Adipose tissue (tissue), 3 donors: ENCODE results near the gene VWA5B1. TPM values are rescaled to one million over a fixed set of nuclear protein-coding genes. Genes with fewer than 3 reads are reported as not detected.

Experiments used
- H3K27ac ChIP-seq: one replicate; pipeline ENCODE4 v1.5.1; 2013; ENCODE audit warnings: low read depth, low read length
- WGBS, 3 donors: extraction: QIAGEN DNeasy Blood & Tissue Kit; methylation state at CpG; one replicate each; pipeline ENCODE4 v1.1.7; 2013; 5-methylcytosine and 5-hydroxymethylcytosine counted together
- polyA plus RNA-seq, 3 donors: library from polyadenylated mRNA; stranded (reverse); fragments of 200-250 nt; gene quantifications; one replicate each; pipeline ENCODE4 v1.2.3, GENCODE V29; 2013
- donor health status: healthy with polysubstance abuse.
- donor health status: Bipolar disorder and iron deficiency.
- donor health status: healthy.

Gene VWA5B1
- polyA plus RNA-seq, 3 donors = 0.07 TPM; not detected in 2

DNA sequence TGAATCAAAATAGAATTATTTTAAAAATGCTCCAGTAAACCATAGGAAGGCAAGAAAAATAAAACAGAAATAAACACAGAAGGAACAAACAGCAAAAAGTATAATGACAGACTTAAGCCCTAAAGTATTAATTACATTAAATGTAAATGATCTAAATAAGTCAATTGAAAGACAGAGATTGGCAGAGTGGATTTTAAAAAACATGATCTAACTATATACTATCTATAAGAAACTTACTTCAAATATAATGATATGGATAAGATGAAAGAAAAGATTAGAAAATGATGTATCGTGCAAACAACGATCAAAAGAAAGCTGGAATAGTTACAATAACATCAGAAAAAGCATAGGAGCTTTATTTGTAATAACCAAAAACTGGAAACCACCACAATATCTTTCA is 104.6 kb downstream of the VWA5B1 start:
- 79 to 90% (median 88%) methylated on average over 2 of the region's 2 CpGs for WGBS, 3 donors
- no peak overlapping the region for H3K27ac ChIP-seq

DNA sequence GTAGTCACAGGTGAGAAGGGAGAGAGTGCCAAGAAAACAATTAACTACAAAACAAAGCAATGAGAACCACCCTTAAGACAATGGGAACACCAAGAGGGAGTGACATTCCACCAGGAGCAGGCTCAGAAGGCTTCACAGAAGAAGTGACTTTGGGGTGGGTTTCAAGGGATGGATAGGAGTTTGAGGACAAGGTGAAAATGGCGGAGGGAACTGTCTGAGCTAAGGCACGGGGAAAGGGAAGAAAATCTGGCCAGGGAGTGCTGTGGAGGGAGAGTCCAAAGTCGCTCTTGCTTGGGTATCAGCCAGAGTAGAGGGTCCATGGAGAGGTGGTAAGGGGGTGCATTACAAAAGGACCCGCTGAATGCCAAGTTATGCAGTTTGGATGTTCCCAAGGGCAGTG is 108.1 kb downstream of the VWA5B1 start:
- no peak overlapping the region for H3K27ac ChIP-seq
- WGBS, 3 donors = 76 to 89% (median 81%) methylated on average over 4 of the region's 4 CpGs

DNA sequence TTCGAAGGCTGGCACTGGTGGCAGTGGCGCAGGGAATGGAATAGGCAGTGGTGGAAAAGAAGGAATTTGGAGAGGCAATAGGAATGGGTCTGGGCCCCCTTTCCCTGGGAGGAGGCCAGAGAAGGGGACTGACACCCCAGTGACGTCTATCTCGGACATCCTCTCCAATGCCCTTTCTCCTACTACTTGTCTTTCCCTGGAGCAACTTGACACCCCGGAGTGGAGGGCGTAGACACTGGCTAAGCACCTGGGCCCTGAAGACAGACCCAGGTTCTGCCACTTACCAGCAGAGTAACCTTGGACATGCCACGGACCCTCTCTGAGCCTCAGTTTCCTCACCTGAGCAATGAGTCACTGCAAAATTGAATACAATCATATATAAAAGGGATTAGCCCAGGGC is 108.5 kb downstream of the VWA5B1 start:
- H3K27ac ChIP-seq = no peak overlapping the region
- 64 to 76% (median 71%) methylated on average over 7 of the region's 7 CpGs for WGBS, 3 donors

DNA sequence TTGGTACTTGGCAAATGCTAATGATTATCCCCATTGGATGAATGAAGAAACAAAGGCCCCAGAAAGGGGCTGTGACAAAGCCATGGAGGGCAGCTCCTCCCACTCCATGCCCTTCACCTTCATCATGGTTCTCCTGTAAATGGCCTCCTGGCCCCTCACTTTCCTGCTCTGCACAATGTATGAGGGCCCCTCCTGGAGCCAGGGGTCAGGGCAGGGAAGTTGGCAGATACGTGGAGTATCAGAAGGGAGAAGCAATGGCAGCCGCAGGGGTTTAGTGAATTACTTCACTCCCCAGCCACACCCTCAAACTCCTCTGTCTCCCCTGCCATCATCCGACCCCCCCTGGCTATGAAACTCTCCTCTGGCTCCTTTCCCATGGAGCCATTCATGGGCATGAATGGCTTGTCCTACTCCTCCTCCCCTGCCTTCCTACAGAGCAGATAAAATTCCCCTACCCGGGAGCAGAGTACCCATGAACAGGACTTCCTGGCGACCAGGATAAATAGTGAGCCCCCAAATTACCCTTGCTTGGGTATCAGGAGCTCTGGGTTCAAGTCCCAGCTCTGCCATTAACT is 109.0 kb downstream of the VWA5B1 start:
- WGBS, 3 donors = 13 to 36% (median 33%) methylated on average over 5 of the region's 5 CpGs
- no peak overlapping the region for H3K27ac ChIP-seq

DNA sequence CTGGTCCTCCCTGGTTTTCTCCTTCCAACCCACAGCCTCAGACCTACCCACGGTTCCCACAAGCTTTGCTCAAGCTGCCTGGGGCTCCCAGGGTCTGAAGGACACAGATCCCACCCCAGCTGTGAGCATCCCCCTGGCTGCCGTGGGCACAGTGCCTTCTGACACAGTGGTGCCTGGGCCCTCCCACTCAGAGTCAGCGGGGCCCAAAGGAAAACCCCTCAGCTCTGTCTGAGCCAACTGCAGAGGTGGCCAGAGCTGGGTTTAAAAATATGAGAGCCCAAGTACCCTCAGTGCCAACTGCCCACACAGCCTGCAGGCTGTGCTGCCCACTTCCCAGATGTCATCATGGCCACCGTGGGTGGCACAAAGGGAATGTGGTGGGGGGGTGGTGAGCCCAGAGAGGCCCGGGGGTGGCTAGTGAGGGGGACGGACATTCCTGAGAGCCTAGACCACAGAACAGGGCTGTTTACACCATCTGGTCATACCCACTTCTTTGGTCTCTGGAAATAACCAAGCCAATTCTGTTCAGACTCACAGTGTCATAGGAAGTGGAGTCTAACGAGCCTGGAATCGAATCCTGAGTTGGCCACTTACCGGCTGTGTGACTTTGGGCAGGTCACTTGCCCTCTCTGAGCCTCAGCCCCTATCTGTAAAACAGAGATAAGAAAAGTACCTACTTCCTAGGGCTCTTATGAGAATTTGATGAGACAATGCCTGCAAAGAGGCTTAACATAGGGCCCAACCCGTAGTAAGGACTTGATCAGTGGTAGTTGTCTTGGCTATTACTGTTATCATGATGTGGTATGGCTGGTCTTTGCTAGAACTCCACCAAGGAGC is 109.9 kb downstream of the VWA5B1 start:
- WGBS, 3 donors = 38 to 44% (median 39%) methylated on average over 10 of the region's 10 CpGs
- H3K27ac ChIP-seq = no peak overlapping the region

DNA sequence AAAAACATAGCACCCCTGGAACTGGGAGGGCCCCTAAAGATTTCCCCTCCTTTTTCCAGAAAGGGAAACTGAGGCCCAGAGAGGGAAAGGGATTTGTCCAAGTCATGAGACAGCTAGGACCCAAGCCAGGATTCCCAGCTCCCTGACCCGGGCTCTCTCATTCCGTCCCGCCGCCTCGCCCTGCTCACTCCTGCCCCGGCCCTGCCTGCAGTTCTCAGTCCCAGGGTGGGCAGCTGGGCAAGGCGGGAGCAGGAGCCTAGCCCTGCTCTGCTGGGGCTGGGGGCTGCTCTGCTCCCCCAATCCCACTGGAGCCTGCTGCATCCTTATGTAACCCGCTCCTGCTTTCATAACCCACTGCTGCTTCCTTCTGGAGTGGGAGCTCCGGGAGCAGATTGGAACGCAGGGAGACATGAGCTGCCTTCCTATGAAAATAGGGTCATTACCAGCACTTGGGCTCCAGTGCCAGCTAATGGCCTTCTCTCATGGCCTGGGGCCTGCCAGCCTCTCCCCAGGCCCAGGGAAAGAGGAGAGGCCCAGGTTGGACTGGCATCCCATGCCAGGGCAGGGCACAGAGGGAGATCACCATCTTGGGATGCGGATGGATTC is 110.8 kb downstream of the VWA5B1 start:
- WGBS, 3 donors = 75 to 85% (median 82%) methylated on average over 11 of the region's 11 CpGs
- H3K27ac ChIP-seq = no peak overlapping the region

DNA sequence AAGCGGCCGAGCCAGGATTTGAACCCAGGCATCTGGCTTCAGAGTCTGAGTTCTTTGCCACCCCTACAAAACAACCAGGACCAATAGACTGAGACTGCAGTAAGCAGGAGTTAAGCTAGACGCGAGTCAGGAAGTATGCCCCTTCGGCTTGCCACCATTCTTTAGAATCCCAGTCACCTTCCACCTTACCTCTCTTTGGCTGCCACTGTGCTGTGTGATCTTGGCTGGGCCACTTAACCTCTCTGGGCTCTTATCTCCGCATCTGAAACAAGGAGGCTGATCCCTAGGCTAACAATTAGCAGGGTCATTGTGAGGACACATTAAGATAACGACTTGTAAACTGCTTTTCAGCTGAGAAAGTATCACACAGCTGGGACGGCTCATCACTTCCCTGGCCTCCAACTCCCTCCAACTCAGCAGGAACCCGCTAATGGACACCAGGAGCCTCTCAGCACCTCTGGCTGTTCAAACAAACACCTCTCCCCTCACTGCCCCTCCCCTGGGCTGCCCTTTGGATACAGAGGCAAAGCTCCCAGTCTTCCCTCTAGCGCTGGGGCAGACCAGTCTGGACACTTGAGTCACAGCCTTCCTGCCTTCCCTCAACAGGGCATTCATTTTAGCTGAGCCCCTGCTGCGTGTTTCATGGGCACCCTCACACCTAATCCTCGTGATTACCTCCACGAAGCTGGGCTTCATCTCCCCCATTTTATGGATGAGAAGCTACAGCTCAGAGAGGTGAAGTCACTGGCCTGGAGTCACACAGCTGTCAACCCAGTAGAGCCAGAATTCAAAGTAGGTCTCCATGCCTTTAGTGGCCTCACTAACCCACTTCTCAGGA is 112.1 kb downstream of the VWA5B1 start:
- no peak overlapping the region for H3K27ac ChIP-seq
- 37 to 55% (median 50%) methylated on average over 13 of the region's 13 CpGs for WGBS, 3 donors

DNA sequence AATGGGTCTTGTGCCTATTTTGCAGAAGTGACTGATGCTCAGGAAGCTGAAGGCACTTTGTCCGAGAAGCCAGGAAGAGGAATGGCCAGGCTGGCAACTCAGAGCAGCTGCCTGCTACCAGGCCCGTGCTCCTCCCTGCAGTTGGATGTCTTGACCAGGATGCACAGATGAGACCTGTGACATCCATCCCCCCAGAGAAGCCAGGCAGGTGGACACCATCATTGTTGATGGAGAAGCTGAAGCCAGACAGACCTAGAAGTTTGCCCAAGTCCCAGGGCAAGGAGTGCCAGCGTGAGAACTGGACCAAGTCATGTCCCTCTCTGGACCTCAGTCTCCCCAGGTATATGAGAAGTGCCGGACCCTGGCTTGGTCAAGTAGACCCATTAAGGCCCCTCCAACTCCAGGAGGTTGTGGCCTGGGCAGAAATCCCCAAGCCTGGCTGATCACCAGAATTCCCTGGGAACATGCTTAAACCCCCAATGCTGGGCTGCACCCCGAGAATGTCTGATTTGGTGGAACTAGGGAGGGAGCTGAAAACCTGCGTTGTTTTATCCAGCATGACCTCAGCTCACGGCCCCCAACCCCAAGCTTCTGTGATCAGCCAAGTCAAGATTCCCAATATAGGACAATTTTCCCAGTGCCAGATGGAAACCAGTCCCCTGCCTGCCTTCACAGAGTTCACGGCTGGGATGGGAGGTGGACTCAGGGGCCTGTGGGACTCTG is 112.9 kb downstream of the VWA5B1 start:
- no peak overlapping the region for H3K27ac ChIP-seq
- WGBS, 3 donors = 67 to 74% (median 71%) methylated on average over 8 of the region's 8 CpGs

DNA sequence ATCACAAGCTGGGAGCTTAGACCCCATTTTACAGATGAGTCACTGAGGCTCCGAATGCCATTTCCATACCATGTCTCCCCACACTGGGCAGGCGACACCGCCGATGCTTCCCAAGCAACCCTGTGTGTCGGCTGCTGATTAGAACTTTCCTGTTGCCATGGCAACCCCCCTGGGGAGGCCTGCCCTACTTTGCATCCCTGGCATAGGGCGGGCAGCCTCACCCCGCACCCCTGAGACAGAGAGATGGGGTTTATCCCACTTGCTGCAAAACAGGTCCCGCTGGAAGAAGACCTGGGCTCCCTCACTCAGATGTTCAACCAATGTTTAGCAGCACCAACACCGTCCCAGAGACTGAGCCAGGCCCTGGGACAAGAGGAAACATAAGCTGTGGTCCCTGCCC is 113.8 kb downstream of the VWA5B1 start:
- 38 to 57% (median 46%) methylated on average over 9 of the region's 9 CpGs for whole genome bisulfite sequencing, 3 donors
- H3K27ac ChIP-seq = no peak overlapping the region

Other genes starting within 250 kb of the VWA5B1 start
- gene PLA2G5, start 220.7 kb upstream of the VWA5B1 start, polyA plus RNA-seq = 10 to 100 TPM in 1 of 3 donors, 1 to 10 TPM in 1, under 1 TPM in 1; 0.52 to 45.0 (median 6.1) TPM
- under 1 TPM in 1 of 3 donors, not detected in 2; 0.01 TPM for gene PLA2G2D, start 171.3 kb upstream of the VWA5B1 start, polyA plus RNA-seq
- gene PLA2G2F, start 151.6 kb upstream of the VWA5B1 start, polyA plus RNA-seq = not detected
- under 1 TPM; 0.24 to 0.68 (median 0.34) TPM for gene UBXN10, start 104.8 kb upstream of the VWA5B1 start, polyA plus RNA-seq
- not detected for gene PLA2G2C, start 104.4 kb upstream of the VWA5B1 start, polyA plus RNA-seq
- 10 to 100 TPM in 1 of 3 donors, 1 to 10 TPM in 2; 2.2 to 36.2 (median 6.2) TPM for gene CAMK2N1, start 195.3 kb downstream of the VWA5B1 start, polyA plus RNA-seq
- 10 to 100 TPM in 2 of 3 donors, 1 to 10 TPM in 1; 6.6 to 20.5 (median 20.2) TPM for gene MUL1, start 217.3 kb downstream of the VWA5B1 start, polyA plus RNA-seq